ENCODE results near the gene KLHL25.

GRCh38 chr15:85725564-85725963 is 69.2 kb downstream of the KLHL25 start:
- TF ChIP-seq, protein P1, sequence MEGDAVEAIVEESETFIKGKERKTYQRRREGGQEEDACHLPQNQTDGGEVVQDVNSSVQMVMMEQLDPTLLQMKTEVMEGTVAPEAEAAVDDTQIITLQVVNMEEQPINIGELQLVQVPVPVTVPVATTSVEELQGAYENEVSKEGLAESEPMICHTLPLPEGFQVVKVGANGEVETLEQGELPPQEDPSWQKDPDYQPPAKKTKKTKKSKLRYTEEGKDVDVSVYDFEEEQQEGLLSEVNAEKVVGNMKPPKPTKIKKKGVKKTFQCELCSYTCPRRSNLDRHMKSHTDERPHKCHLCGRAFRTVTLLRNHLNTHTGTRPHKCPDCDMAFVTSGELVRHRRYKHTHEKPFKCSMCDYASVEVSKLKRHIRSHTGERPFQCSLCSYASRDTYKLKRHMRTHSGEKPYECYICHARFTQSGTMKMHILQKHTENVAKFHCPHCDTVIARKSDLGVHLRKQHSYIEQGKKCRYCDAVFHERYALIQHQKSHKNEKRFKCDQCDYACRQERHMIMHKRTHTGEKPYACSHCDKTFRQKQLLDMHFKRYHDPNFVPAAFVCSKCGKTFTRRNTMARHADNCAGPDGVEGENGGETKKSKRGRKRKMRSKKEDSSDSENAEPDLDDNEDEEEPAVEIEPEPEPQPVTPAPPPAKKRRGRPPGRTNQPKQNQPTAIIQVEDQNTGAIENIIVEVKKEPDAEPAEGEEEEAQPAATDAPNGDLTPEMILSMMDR (IDR thresholded peaks at IDR 0.05; ENCODE audit: poor library complexity) = no peak
- TF ChIP-seq EZH2 (IDR thresholded peaks at IDR 0.05; ENCODE audit: borderline replicate concordance) = no peak
- no peak for TF ChIP-seq EZH2phosphoT487 (IDR thresholded peaks at IDR 0.05; ENCODE audit: low read depth, severe bottlenecking, unreplicated experiment)

All from hepatocyte (in vitro differentiated cells).